ENCODE results near the gene KIRREL1.

- no peak for TF ChIP-seq EZH2 (IDR thresholded peaks at IDR 0.05; ENCODE audit: borderline replicate concordance, low read depth, low read length, severe bottlenecking)
- no peak for TF ChIP-seq CTCF (IDR thresholded peaks at IDR 0.05; ENCODE audit: borderline replicate concordance, extremely low read depth, low read length, poor library complexity, severe bottlenecking)
Measured at GRCh38 chr1:158035014-158035413, 41.6 kb downstream of the KIRREL1 start.
